HPDE6-E6E7 (cell line): ENCODE measurements around the gene PALM3.

Experiments used
- DNase-seq: peaks from one replicate; pipeline ENCODE4 v3.0.0; 2011; ENCODE audit warnings: missing footprints; ENCODE audit errors: extremely low spot score

The PALM3 gene

DNA sequence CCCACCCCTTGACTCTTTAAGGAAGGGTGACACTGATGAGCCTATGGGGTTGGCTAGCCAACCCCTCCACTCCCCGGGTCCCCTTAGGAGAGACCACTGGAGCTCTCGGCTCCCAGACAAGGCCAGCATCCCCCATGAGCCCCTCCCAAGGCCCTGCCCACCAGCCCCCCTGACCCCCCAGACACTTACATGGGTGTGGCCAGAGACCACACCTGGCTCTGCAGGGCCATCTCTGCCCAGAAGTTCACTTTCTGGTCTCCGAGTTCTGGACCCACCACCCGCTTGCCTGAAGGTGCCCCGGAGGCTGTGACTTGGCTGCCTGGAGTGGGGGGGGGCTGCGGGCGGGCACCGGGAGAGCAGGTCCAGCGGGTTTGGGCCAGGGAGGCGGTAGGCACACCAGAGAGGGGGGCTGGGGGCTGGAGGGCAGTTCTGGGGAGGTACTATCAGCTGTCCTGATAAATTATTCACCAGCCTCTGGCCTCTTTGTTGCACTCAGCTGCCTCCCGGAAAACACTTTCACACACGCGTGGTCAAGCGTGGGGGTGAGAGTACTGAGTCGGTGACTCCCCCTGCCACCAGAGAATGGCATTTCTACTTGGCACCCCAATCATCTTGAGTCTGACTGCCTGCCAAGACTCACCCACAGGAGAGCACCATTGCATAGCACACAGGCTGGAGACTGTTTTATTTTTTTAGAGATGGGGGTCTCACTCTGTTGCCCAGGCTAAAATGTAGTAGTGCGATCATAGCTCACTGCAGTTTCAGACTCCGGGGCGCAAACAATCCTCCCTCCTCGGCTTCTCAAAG is at the start of gene PALM3:
PALM3 (minus strand) TSS at position 326 of the 807 bp plus-strand sequence; CDS start at position 230, 96 bp downstream.
- DNase-seq: no peak

- no peak for DNase-seq
Measured at GRCh38 chr19:14111486-14111885, 49.6 kb upstream of the PALM3 start.

GRCh38 chr19:14110650-14111049 is 48.8 kb upstream of the PALM3 start:
- no peak for DNase-seq

GRCh38 chr19:14107581-14108461 is 45.9 kb upstream of the PALM3 start:
- DNase-seq: no peak

GRCh38 chr19:14106840-14107239 is 45.0 kb upstream of the PALM3 start:
- DNase-seq: no peak

DNA sequence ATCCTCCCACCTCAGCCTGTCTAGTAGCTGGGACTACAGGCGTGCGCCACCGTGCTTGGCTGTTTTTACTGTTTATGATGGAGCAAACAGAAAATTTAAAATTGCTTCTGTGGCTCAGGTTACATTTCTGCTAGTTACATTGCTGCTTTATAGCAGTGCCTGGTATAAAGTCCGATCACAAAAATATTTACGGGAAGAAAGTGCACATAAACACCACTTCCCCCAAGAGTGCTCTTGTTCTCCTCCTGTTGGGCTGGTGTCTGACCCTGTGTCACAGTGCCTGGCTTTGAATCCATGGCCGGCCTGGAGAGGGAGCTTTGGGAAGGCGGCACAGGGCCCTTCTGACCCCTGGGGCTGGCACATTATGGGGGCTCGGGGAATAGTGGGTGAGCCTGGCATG is 43.8 kb upstream of the PALM3 start:
- no peak for DNase-seq

DNA sequence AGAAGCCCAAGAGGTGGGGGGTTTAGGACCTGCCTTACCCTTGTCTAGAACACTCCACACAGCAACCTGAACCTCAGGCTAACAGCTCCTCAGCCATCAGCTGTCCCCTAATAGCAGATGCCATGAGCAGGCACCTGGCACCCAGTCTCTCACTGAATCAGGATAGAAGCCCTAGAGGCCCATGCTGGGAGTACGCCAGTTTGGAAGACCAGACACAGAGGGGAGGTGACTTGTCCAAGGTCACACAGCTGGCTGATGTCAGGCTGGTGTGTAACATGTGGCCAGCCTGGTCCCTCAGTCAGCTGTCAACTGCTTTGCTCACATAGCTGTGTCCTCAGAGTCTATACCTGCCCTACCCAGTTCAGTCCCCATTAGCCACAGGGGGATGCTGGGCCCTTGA is 41.4 kb upstream of the PALM3 start:
- DNase-seq: no peak

- no peak for DNase-seq
Measured at GRCh38 chr19:14102756-14103155, 40.9 kb upstream of the PALM3 start.

DNA sequence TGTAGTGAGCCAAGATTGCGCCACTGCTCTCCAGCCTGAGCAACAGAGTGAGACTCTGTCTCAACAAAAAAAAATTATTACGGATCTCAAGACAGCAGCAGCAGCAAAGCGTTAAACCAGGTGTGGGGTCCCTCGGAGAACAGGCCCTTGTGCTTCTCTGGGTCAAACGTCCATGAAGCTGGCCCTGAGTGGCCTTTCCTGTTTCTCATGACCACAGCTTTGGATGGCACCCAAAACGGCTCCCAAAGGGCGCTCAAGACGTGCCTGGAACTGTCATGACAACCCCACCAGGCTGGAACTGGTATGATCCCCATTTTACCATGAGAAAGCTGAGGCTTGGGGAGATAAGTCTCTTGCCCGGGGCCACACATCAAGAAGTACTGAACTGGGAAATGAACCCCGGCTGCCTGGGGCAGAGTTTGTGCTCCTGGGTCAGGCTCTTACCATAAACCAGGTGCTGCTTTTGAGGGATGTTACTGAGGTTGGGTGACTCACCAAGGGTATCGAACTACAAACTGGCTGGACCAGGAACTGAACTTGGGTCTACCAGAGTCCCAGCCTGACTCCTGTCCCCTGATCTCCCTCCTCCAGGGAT is 40.3 kb upstream of the PALM3 start:
- no peak for DNase-seq

- no peak for DNase-seq
Measured at GRCh38 chr19:14101003-14101545, 39.2 kb upstream of the PALM3 start.

DNA sequence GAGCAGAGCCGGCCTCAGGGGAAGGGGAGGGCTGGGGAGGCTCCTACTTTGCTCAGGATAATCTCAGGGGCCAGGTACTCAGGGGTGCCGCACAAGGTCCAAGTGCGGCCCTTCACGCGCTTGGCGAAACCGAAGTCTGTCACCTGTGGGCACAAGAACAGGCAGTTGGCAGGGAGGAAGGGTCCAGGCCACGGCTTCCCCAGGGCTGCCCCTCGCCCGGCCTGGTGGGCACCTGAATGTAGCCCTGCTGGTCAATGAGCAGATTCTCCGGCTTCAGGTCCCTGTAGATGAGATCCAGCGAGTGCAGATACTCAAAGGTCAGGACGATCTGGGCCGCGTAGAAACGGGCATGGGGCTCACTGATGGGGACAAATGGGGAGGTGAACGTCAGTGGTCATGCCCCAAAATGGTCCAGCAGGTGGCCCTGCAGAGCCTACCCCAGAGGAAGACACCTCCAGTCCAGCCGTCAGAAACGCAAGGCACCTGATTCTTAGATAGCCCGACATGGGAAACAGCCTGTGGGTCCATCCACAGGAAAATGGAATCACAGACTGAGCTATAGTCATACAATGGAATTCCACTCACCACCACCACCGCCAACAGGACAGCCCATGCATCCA is 35.8 kb upstream of the PALM3 start:
- no peak for DNase-seq

GRCh38 chr19:14096272-14096992 is 34.6 kb upstream of the PALM3 start:
- DNase-seq: no peak

GRCh38 chr19:14094854-14095253 is 33.0 kb upstream of the PALM3 start:
- no peak for DNase-seq

DNA sequence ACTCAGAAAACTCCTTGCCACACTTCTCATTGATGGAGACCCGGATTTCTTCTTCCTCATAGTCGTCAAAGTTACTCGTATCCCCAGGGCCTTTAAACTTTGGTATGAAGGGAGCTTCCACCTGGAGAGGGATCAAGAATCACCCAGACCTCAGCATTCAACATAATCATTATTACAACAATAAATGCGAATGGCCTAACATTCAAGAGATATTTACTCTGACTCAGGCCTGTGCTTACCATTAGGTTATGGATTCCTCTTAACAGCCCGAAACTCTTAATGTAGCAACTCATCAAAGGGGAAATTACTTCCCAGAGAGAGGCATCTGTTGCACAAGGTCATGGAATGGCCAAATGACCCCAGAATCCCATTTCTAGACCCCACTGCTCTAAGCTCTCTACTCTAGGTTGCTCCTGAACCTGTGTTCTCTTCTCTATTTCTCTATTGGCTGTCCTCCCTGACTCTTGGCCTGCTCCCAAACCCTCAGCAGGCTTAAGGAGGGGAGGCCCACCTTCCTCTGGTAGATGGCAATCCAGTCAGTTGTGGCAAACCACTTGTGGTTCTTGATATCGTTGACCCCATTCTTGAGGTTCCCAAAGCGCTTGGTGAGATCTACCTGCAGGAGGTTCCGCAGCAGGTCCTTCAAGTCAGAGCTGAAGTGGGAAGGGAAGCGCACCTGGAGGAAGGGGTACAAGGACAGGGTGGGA is 31.4 kb upstream of the PALM3 start:
- no peak for DNase-seq

- DNase-seq: no peak
Measured at GRCh38 chr19:14091813-14092462, 30.1 kb upstream of the PALM3 start.

DNA sequence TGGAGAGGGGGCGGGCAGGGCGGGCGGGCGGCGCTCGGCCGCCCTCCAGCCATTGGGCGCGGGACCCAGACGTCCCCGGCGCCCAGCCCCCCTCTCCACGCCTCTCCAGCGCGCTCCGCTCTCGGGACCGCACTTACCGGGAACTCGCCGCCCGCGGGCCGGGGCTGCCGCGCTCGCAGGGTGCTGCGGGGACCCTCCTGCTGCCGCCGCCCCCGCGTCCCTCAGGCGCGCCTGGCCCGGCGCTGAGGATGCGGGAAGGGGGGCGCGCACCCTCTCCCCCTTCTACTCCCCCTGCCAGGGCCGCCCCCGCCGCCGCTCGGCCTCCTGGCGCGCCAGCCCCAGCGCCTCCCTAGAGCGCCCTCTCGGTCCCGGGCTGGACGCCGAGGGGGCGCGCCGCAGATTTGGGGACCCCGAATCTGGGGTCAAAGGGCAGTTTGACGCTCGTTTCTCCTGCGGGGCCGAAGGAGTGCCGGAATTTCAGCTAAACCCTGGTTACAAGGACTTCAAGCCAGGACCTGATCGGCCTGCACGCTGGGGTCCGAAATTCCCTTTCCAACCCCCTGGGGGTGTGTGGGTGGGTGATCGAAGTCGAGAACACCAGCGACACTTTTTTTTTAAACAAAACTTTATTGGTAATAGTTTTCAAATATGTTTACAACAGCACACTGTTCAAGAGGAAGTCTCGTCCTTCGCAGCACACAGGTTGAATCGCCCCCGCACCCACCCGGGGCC is 29.4 kb upstream of the PALM3 start:
- DNase-seq: no peak

GRCh38 chr19:14090509-14091080 is 28.7 kb upstream of the PALM3 start, which contains the start of gene SAMD1:
SAMD1 (minus strand) TSS chr19:14090751.
- DNase-seq: no peak

DNA sequence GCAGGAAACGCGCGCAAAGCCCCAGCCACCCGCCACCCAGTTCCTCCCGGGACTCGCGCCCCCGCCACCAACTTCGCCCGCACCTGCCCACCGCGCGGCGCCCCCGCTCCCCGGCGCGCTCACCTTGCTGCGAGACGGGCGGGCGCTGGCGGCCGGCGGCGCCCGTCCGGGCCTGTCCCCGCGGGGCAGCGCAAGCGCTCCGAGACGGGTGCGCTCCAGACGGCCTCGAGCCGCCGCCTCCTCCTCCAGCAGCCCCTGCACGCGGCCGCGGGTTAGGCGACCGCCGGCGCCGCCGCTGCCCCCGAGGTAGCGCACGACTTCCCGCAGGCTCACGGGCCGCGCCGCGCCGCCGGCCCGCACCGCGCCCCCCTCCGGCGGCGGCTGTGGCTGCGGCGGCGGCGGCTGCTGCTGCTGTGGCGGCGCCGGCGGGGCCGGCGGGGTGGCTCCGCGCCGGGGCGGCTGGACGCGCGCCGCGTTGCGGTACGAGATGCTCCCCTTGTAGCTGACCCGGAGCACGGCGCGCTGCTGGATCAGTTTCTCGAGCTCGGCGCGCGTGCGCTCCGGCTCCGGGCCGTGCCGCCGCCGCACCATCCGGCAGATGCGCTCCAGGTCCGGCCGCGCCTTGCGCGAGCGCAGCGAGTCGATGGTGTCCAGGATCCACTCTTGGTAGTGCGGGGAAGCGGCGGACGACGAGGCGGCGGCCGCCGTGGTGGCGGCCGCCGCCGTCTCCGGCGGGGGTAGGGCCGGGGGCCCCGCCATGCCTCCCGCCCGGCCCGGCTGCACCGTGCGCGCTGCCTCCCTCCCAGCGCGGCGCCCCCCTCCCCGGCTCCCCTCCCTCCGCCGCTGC is 28.0 kb upstream of the PALM3 start:
- no peak for DNase-seq
